H1 (cell line): Measurements from ENCODE around the gene SLC9A2. TPM values are rescaled to one million over a fixed set of nuclear protein-coding genes. Genes with fewer than 3 reads are reported as not detected.

ENCODE experiments used
- BRCA1 ChIP-seq: IDR thresholded peaks from 2 replicates; pipeline ENCODE4 v1.6.1; 2012; ENCODE audit warnings: low read depth, low read length, improper control_type of control experiment
- CHD7 ChIP-seq: fragments of 300-600 bp; sonication (generic); IDR thresholded peaks from 2 replicates; pipeline ENCODE4 v1.7.1; 2012; ENCODE audit warnings: low read length, moderate library complexity, mild to moderate bottlenecking, inconsistent platforms; ENCODE audit not compliant: insufficient replicate concordance
- HDAC6 ChIP-seq: IDR thresholded peaks from one replicate; pipeline ENCODE4 v1.7.1; 2012; ENCODE audit warnings: low read depth, mild to moderate bottlenecking, inconsistent platforms, low read length, moderate library complexity
- MAFK ChIP-seq: IDR thresholded peaks from 2 replicates; pipeline ENCODE4 v1.6.1; 2012; ENCODE audit warnings: low read depth, mild to moderate bottlenecking, improper control_type of control experiment, low read length
- MAX ChIP-seq: IDR thresholded peaks from 2 replicates; pipeline ENCODE4 v1.6.1; 2012; ENCODE audit warnings: inconsistent platforms
- RBBP5 ChIP-seq: IDR thresholded peaks from 2 replicates; pipeline ENCODE4 v1.7.1; 2012; ENCODE audit warnings: low read depth, mild to moderate bottlenecking, inconsistent platforms, low read length, moderate library complexity, borderline replicate concordance
- RFX5 ChIP-seq: IDR thresholded peaks from 2 replicates; pipeline ENCODE4 v1.6.1; 2011; ENCODE audit warnings: low read depth, low read length, improper control_type of control experiment, borderline replicate concordance
- RXRA ChIP-seq: IDR thresholded peaks from 2 replicates; pipeline ENCODE4 v1.6.1; 2011; ENCODE audit warnings: low read depth, mild to moderate bottlenecking, low read length, moderate library complexity; ENCODE audit not compliant: insufficient read depth
- SIN3A ChIP-seq, 2 experiments: IDR thresholded peaks in 1 of 2; conservative IDR thresholded peaks in 1 of 2; 2 replicates each; pipeline ENCODE4 v1.6.1; 2011 to 2012; ENCODE audit warnings: low read length in 2 of 2, improper control_type of control experiment in 1 of 2, low read depth in 1 of 2, mild to moderate bottlenecking in 1 of 2
- SP1 ChIP-seq: IDR thresholded peaks from 2 replicates; pipeline ENCODE4 v1.6.1; 2011; ENCODE audit warnings: low read depth, low read length
- SRF ChIP-seq: IDR thresholded peaks from 2 replicates; pipeline ENCODE4 v1.6.1; 2011; ENCODE audit warnings: mild to moderate bottlenecking, low read depth, low read length, moderate library complexity
- ZNF274 ChIP-seq: IDR thresholded peaks from 2 replicates; pipeline ENCODE4 v1.7.0; 2012; ENCODE audit warnings: low read length, borderline replicate concordance; ENCODE audit errors: extremely low read depth
- polyA plus RNA-seq, 7 experiments: library from polyadenylated mRNA; depleted of rRNA in 3 of 7; stranded (reverse) in 5 of 7; unstranded in 2 of 7; fragments of >200 nt in 5 of 7; fragments of 200-250 nt in 2 of 7; gene quantifications; 1 replicate in 5 of 7; 2 replicates in 1 of 7; 4 replicates in 1 of 7; pipeline versions ENCODE4 v1.2.1 to v1.2.3, GENCODE V29; 2011 to 2013; ENCODE audit warnings: missing spikeins in 2 of 7, mixed read lengths in 2 of 7
- total RNA-seq: library from RNA; stranded (reverse); fragmentation: NEBNext Ultra II Directional; extraction: Animal tissue kit (Norgen Biotek cat#: 25700); gene quantifications from 2 replicates; pipeline ENCODE4 v1.2.1, GENCODE V29; 2021

Gene SLC9A2
- total and polyA plus RNA-seq, 2 of the 8 experiments (the other 6 are each of a cell fraction or from before 2014, with no cell fraction given): 0.06 to 0.13 TPM

GRCh38 chr2:102668171-102668570, 48.8 kb downstream of the SLC9A2 start (continued):
- TF ChIP-seq CHD7 (no peak), RBBP5 (no peak), MAFK (no peak), SRF (no peak), MAX (no peak), RFX5 (no peak), ZNF274 (no peak), SP1 (no peak), SIN3A (conservative IDR thresholded peaks at IDR 0.05 in 1 of 2, IDR thresholded peaks at IDR 0.05 in 1 of 2; ENCODE audit: low read depth in 1 of 2, low read length in 2 of 2) (no peak), HDAC6 (no peak), BRCA1 (no peak), RXRA (no peak)
